GM19324 (cell line): ENCODE measurements around the gene MBD3L2.
"Not testable (repeated sequence)": the region's sequence is repeated elsewhere in the genome, so short reads cannot be mapped to it uniquely, and the experiment has no call there.

Experiments used
- ATAC-seq: cut with Tn5 transposase; IDR thresholded peaks from one replicate; pipeline ENCODE4 v1.9.1; 2021; ENCODE audit warnings: mild to moderate bottlenecking, moderate library complexity; ENCODE audit not compliant: unreplicated experiment, low FRiP score

Gene MBD3L2

GRCh38 chr19:7049021-7049420 lies at the start of gene MBD3L2:
TSS of gene MBD3L2 (plus strand) at chr19:7049321. CDS start at chr19:7049374, 53 bp downstream.
- ATAC-seq = not testable (repeated sequence)

GRCh38 chr19:6999933-7000332 lies 49.2 kb upstream of the MBD3L2 start:
- ATAC-seq = no peak

- no peak for ATAC-seq
These were observed 48.8 kb upstream of the MBD3L2 start for GRCh38 chr19:7000333-7000732.

GRCh38 chr19:7000816-7001215 lies 48.3 kb upstream of the MBD3L2 start:
- ATAC-seq = no peak

- no peak for ATAC-seq
These were observed 44.7 kb upstream of the MBD3L2 start for GRCh38 chr19:7004313-7004931.

GRCh38 chr19:7006135-7006704 lies 42.9 kb upstream of the MBD3L2 start:
- ATAC-seq = no peak

- no peak for ATAC-seq
These were observed 41.3 kb upstream of the MBD3L2 start for GRCh38 chr19:7007859-7008258.

GRCh38 chr19:7010722-7011593 lies 38.2 kb upstream of the MBD3L2 start:
- ATAC-seq = no peak

GRCh38 chr19:7013678-7014077 lies 35.4 kb upstream of the MBD3L2 start:
- no peak for ATAC-seq

GRCh38 chr19:7018828-7019227 lies 30.3 kb upstream of the MBD3L2 start:
- no peak for ATAC-seq

GRCh38 chr19:7021331-7021730 lies 27.8 kb upstream of the MBD3L2 start, which contains the start of gene MBD3L2B:
TSS of gene MBD3L2B (minus strand) at chr19:7021431. CDS start at chr19:7021397, 34 bp downstream.
- not testable (repeated sequence) for ATAC-seq

GRCh38 chr19:7028790-7029189 lies 20.3 kb upstream of the MBD3L2 start:
- not testable (repeated sequence) for ATAC-seq

GRCh38 chr19:7030278-7030677 lies 18.8 kb upstream of the MBD3L2 start, which contains the start of gene MBD3L5:
TSS of gene MBD3L5 (plus strand) at chr19:7030578. CDS start at chr19:7030612, 34 bp downstream.
- ATAC-seq = not testable (repeated sequence)

- ATAC-seq = not testable (repeated sequence)
These were observed 9.0 kb upstream of the MBD3L2 start, which contains the start of gene MBD3L4 for GRCh38 chr19:7040079-7040478. TSS of gene MBD3L4 (minus strand) at chr19:7040179. CDS start at chr19:7040144, 35 bp downstream.

- not testable (repeated sequence) for ATAC-seq
These were observed 7.6 kb upstream of the MBD3L2 start for GRCh38 chr19:7041563-7041962.

GRCh38 chr19:7051421-7051820 lies 2.3 kb downstream of the MBD3L2 start:
- ATAC-seq = not testable (repeated sequence)

GRCh38 chr19:7052896-7053295 lies 3.8 kb downstream of the MBD3L2 start:
- not testable (repeated sequence) for ATAC-seq

GRCh38 chr19:7054635-7055368 lies 5.7 kb downstream of the MBD3L2 start:
- not testable (repeated sequence) for ATAC-seq

- ATAC-seq = not testable (repeated sequence)
These were observed 6.6 kb downstream of the MBD3L2 start for GRCh38 chr19:7055679-7056078.

GRCh38 chr19:7056371-7056770 lies 7.2 kb downstream of the MBD3L2 start:
- ATAC-seq = not testable (repeated sequence)
